Neural cell (in vitro differentiated cells): Measurements from ENCODE around the gene ZNF783. TPM values are rescaled to one million over a fixed set of nuclear protein-coding genes. Genes with fewer than 3 reads are reported as not detected.

ENCODE experiments used
- H2AFZ ChIP-seq: fragments of 200-600, 300-800 bp; sonication (generic), shearing (Covaris generic); 2 replicates; pipeline ENCODE4 v1.6.0; 2014; ENCODE audit warnings: low read depth, mild to moderate bottlenecking, antibody characterized with exemption, low read length, moderate library complexity
- H3F3A ChIP-seq: fragments of 200-600 bp; shearing (Covaris generic); 2 replicates; pipeline ENCODE4 v1.6.1; 2016; ENCODE audit warnings: mild to moderate bottlenecking, moderate library complexity, mixed read lengths, antibody characterized with exemption, low read length; ENCODE audit not compliant: insufficient read depth, poor library complexity, severe bottlenecking
- H3K27ac ChIP-seq: fragments of 200-600, 300-800 bp; sonication (generic), shearing (Covaris generic); 2 replicates; pipeline ENCODE4 v1.5.1; 2014; ENCODE audit warnings: mild to moderate bottlenecking, low read length, moderate library complexity
- H3K27me3 ChIP-seq: fragments of 300-800, 200-600 bp; sonication (generic), shearing (Covaris generic); 2 replicates; pipeline ENCODE4 v1.6.0; 2014; ENCODE audit warnings: mild to moderate bottlenecking, low read depth, low read length, moderate library complexity; ENCODE audit not compliant: insufficient read depth
- H3K36me3 ChIP-seq: fragments of 300-800, 200-600 bp; sonication (generic), shearing (Covaris generic); 2 replicates; pipeline ENCODE4 v1.5.1; 2014; ENCODE audit warnings: mild to moderate bottlenecking, antibody characterized with exemption, low read length, moderate library complexity; ENCODE audit not compliant: insufficient read depth
- H3K4me2 ChIP-seq: fragments of 300-800, 200-600 bp; sonication (generic), shearing (Covaris generic); 2 replicates; pipeline ENCODE4 v1.6.0; 2014; ENCODE audit warnings: mild to moderate bottlenecking, low read length
- H3K4me3 ChIP-seq: fragments of 300-800, 200-600 bp; sonication (generic), shearing (Covaris generic); 2 replicates; pipeline ENCODE4 v1.5.1; 2014; ENCODE audit warnings: mild to moderate bottlenecking, low read length, moderate library complexity
- H3K79me2 ChIP-seq: fragments of 200-600 bp; shearing (Covaris generic); replicated peaks from 2 replicates; pipeline ENCODE4 v1.6.0; 2014; ENCODE audit warnings: mild to moderate bottlenecking, low read length, moderate library complexity; ENCODE audit not compliant: insufficient read depth
- H3K9ac ChIP-seq: fragments of 300-800, 200-600 bp; sonication (generic), shearing (Covaris generic); 2 replicates; pipeline ENCODE4 v1.6.1; 2016; ENCODE audit warnings: mild to moderate bottlenecking, low read length, mixed read lengths
- H3K9me2 ChIP-seq: fragments of 200-600 bp; shearing (Covaris generic); 2 replicates; pipeline ENCODE4 v1.6.1; 2016; ENCODE audit warnings: mild to moderate bottlenecking, low read length, mixed read lengths; ENCODE audit not compliant: insufficient read depth
- H3K9me3 ChIP-seq: fragments of 200-600, 300-800 bp; sonication (generic), shearing (Covaris generic); 2 replicates; pipeline ENCODE4 v1.6.1; 2016; ENCODE audit warnings: mild to moderate bottlenecking, mixed run types, low read length, moderate library complexity, mixed read lengths
- H4K20me1 ChIP-seq: fragments of 200-600 bp; shearing (Covaris generic); 2 replicates; pipeline ENCODE4 v1.6.1; 2016; ENCODE audit warnings: mild to moderate bottlenecking, mixed run types; ENCODE audit not compliant: insufficient read depth
- CTCF ChIP-seq: fragments of 450-650 bp; IDR thresholded peaks from 2 replicates; pipeline ENCODE4 v1.5.1; 2014; ENCODE audit warnings: antibody characterized with exemption, mild to moderate bottlenecking, moderate library complexity; ENCODE audit not compliant: poor library complexity, severe bottlenecking
- EP300 ChIP-seq: fragments of 450-650 bp; conservative IDR thresholded peaks from 2 replicates; pipeline ENCODE4 v1.6.1; 2014; ENCODE audit warnings: antibody characterized with exemption, mild to moderate bottlenecking, moderate library complexity; ENCODE audit not compliant: poor library complexity, severe bottlenecking
- EZH2 ChIP-seq: fragments of 200-600, 300-800 bp; shearing (Covaris generic), sonication (generic); IDR thresholded peaks from 2 replicates; pipeline ENCODE4 v1.6.1; 2014; ENCODE audit warnings: antibody characterized with exemption, low read length, borderline replicate concordance, mild to moderate bottlenecking; ENCODE audit not compliant: insufficient read depth, poor library complexity, severe bottlenecking
- MXI1 ChIP-seq: fragments of 450-650 bp; conservative IDR thresholded peaks from 2 replicates; pipeline ENCODE4 v1.6.1; 2014; ENCODE audit warnings: antibody characterized with exemption, mild to moderate bottlenecking; ENCODE audit not compliant: poor library complexity, severe bottlenecking
- POLR2AphosphoS5 ChIP-seq: IDR thresholded peaks from 2 replicates; pipeline ENCODE4 v1.6.1; 2012
- RAD21 ChIP-seq: fragments of 450-650 bp; conservative IDR thresholded peaks from 2 replicates; pipeline ENCODE4 v1.6.1; 2014; ENCODE audit warnings: antibody characterized with exemption, mild to moderate bottlenecking, moderate library complexity
- REST ChIP-seq: IDR thresholded peaks from 2 replicates; pipeline ENCODE4 v1.6.1; 2012; ENCODE audit warnings: borderline replicate concordance
- SMC3 ChIP-seq: fragments of 450-650 bp; conservative IDR thresholded peaks from 2 replicates; pipeline ENCODE4 v1.6.1; 2014; ENCODE audit warnings: antibody characterized with exemption, mild to moderate bottlenecking, moderate library complexity; ENCODE audit not compliant: poor library complexity
- TAF1 ChIP-seq: IDR thresholded peaks from 2 replicates; pipeline ENCODE4 v1.6.1; 2012; ENCODE audit warnings: low read depth
- polyA plus RNA-seq: library from polyadenylated mRNA; depleted of rRNA; stranded (reverse); fragments of >200 nt; gene quantifications from 2 replicates; pipeline ENCODE4 v1.2.3, GENCODE V29; 2014

The ZNF783 gene
- polyA plus RNA-seq, 1 donor from 2014 or later = 23.9 TPM

- H3K79me2 ChIP-seq = no peaks in the 10 kb centered on the region
- no peak overlapping the region for H3K4me3 ChIP-seq
- H3K27me3 ChIP-seq = no peaks in the 10 kb centered on the region
- no peaks in the 10 kb centered on the region for H4K20me1 ChIP-seq
- H3K4me2 ChIP-seq = no peak overlapping the region
- H3K9me3 ChIP-seq = no peaks in the 10 kb centered on the region
- no peaks in the 10 kb centered on the region for H3K9me2 ChIP-seq
- no peaks in the 10 kb centered on the region for H3F3A ChIP-seq
- H3K27ac ChIP-seq = no peak overlapping the region
- TF ChIP-seq RAD21 (no peak), CTCF (no peak), SMC3 (no peak), EP300 (no peak), TAF1 (no peak), MXI1 (no peak), POLR2AphosphoS5 (no peak), EZH2 (no peak)
- no peak overlapping the region for H3K9ac ChIP-seq
- no peak overlapping the region for H2AFZ ChIP-seq
- no peaks in the 10 kb centered on the region for H3K36me3 ChIP-seq
Observed at GRCh38 chr7:149295481-149295850, 33.5 kb downstream of the ZNF783 start.

- H3K9me2 ChIP-seq = no peaks in the 10 kb centered on the region
- H3K4me3 ChIP-seq = no peak overlapping the region
- no peaks in the 10 kb centered on the region for H3F3A ChIP-seq
- no peaks in the 10 kb centered on the region for H3K79me2 ChIP-seq
- no peaks in the 10 kb centered on the region for H3K9me3 ChIP-seq
- no peak overlapping the region for H3K4me2 ChIP-seq
- no peak overlapping the region for H2AFZ ChIP-seq
- TF ChIP-seq TAF1 = no peak
- TF ChIP-seq EZH2 = no peak
- no peak for TF ChIP-seq SMC3
- TF ChIP-seq CTCF = no peak
- TF ChIP-seq POLR2AphosphoS5 = no peak
- TF ChIP-seq RAD21 = no peak
- no peak for TF ChIP-seq MXI1
- TF ChIP-seq EP300 = no peak
- TF ChIP-seq REST = no peak
- H4K20me1 ChIP-seq = no peaks in the 10 kb centered on the region
- no peaks in the 10 kb centered on the region for H3K36me3 ChIP-seq
- H3K27me3 ChIP-seq = no peaks in the 10 kb centered on the region
- H3K27ac ChIP-seq = no peak overlapping the region
- no peak overlapping the region for H3K9ac ChIP-seq
Observed at GRCh38 chr7:149296368-149296767, 34.4 kb downstream of the ZNF783 start.
